ENCODE measurements around the gene NFATC2IP.

DNA sequence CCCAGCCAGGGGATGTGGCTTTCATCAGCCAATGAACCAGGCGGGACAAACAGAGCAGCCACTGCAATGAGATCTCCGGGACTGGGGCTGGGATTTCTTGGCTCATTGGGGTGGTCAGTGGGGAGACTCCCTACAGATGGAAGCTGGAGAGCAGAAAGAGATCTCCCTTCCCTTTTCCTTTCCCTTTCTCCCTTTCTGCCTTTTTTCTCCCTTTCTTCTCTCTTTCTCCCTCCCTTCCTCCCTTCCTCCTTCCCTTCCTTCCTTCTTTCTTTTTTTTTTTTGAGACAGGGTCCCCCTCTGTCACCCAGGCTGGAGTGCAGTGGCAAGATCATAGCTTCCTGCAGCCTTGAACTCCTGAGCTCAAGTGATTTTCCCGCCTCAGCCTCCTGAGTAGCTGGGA lies 48.1 kb downstream of the NFATC2IP start:
- TF ChIP-seq JUNB (CRISPR knock-in tag; conservative IDR thresholded peaks at IDR 0.05), result no peak
- TF ChIP-seq, protein P1, sequence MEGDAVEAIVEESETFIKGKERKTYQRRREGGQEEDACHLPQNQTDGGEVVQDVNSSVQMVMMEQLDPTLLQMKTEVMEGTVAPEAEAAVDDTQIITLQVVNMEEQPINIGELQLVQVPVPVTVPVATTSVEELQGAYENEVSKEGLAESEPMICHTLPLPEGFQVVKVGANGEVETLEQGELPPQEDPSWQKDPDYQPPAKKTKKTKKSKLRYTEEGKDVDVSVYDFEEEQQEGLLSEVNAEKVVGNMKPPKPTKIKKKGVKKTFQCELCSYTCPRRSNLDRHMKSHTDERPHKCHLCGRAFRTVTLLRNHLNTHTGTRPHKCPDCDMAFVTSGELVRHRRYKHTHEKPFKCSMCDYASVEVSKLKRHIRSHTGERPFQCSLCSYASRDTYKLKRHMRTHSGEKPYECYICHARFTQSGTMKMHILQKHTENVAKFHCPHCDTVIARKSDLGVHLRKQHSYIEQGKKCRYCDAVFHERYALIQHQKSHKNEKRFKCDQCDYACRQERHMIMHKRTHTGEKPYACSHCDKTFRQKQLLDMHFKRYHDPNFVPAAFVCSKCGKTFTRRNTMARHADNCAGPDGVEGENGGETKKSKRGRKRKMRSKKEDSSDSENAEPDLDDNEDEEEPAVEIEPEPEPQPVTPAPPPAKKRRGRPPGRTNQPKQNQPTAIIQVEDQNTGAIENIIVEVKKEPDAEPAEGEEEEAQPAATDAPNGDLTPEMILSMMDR (IDR thresholded peaks at IDR 0.05 in 2 of 3, conservative IDR thresholded peaks at IDR 0.05 in 1 of 3; ENCODE audit: insufficient read depth in 2 of 3, low read depth in 1 of 3, low read length in 3 of 3), result no peak
- no peak for TF ChIP-seq GATA2 (CRISPR knock-in tag; IDR thresholded peaks at IDR 0.05)

Data from K562 (cell line).